A549 (cell line): Measurements from ENCODE around the gene IPO13. TPM values are rescaled to one million over a fixed set of nuclear protein-coding genes. Genes with fewer than 3 reads are reported as not detected.

Experiments
- ATAC-seq, 2 experiments: fragments of 200-7000 bp in 1 of 2; fragments of >200 bp in 1 of 2; cut with Nextera tagmentation in 1 of 2; cut with Tn5 transposase in 1 of 2; 3 replicates each; pipeline versions ENCODE4 v1.8.0 to v1.9.1; 2018 to 2020; ENCODE audit warnings: mild to moderate bottlenecking in 1 of 2, moderate library complexity in 1 of 2
- CTCF ChIA-PET: fragments of 300-600 bp; sonication (Branson Sonifier 250); formaldehyde crosslinking; extraction: SDS; loops from one replicate; lab custom pipeline; 2021; ENCODE audit warnings: antibody characterized with exemption, inconsistent platforms; lab: Yijun Ruan, JAX
- POLR2A ChIA-PET: fragments of 350-600 bp; formaldehyde crosslinking; extraction: SDS; loops from one replicate; lab custom pipeline; 2021; ENCODE audit warnings: antibody characterized with exemption, inconsistent platforms; lab: Yijun Ruan, JAX
- DNase-seq, 2 experiments: peaks; one replicate each; pipeline versions ENCODE4 v3.0.0 to v3.0.0-alpha.2; 2011 to 2016; ENCODE audit warnings: low read depth in 1 of 2, low spot score in 1 of 2
- FAIRE-seq: peaks from 2 replicates; lab custom pipeline; 2011; peaks lifted over from hg19 to GRCh38; lab: Jason Lieb, UNC
- H3K27ac ChIP-seq, 2 experiments: fragments of >200 bp; sonication (Bioruptor Twin); formaldehyde crosslinking; 3 replicates each; pipeline ENCODE4 v1.5.1; 2016 to 2017
- H3K4me1 ChIP-seq: fragments of >200 bp; sonication (Bioruptor Twin); formaldehyde crosslinking; 3 replicates; pipeline ENCODE4 v1.6.1; 2016
- H3K4me2 ChIP-seq: fragments of >200 bp; sonication (Bioruptor Twin); formaldehyde crosslinking; 3 replicates; pipeline ENCODE4 v1.6.1; 2016
- H3K4me3 ChIP-seq: fragments of >200 bp; sonication (Bioruptor Twin); formaldehyde crosslinking; 3 replicates; pipeline ENCODE4 v1.5.1; 2016
- H3K9me3 ChIP-seq: fragments of >200 bp; sonication (Bioruptor Twin); formaldehyde crosslinking; 3 replicates; pipeline ENCODE4 v1.6.1; 2016
- CBX8 ChIP-seq: fragments of 200-600 bp; sonication (generic); IDR thresholded peaks from 2 replicates; pipeline ENCODE4 v1.6.1; 2016
- CHD2 ChIP-seq: fragments of 150-350 bp; IDR thresholded peaks from 2 replicates; pipeline ENCODE4 v1.6.1; 2014; ENCODE audit warnings: low read length; ENCODE audit not compliant: partially characterized antibody
- CHD4 ChIP-seq: fragments of 200-600 bp; sonication (generic); IDR thresholded peaks from 2 replicates; pipeline ENCODE4 v1.6.1; 2016; ENCODE audit warnings: antibody characterized with exemption, mild to moderate bottlenecking, borderline replicate concordance
- CTCF ChIP-seq: fragments of >200 bp; sonication (Bioruptor Twin); formaldehyde crosslinking; IDR thresholded peaks from 3 replicates; pipeline ENCODE4 v1.5.1; 2016
- EHF ChIP-seq: fragments of 250-450 bp; sonication (Bioruptor Pico); IDR thresholded peaks from 2 replicates; pipeline ENCODE4 v1.5.0; 2020; ENCODE audit warnings: mild to moderate bottlenecking
- EHMT2 ChIP-seq: fragments of 200-600 bp; sonication (generic); IDR thresholded peaks from 2 replicates; pipeline ENCODE4 v1.6.1; 2016; ENCODE audit warnings: antibody characterized with exemption, low read depth, mild to moderate bottlenecking, moderate library complexity
- GATA3 ChIP-seq: IDR thresholded peaks from 2 replicates; pipeline ENCODE4 v1.6.1; 2012; ENCODE audit warnings: borderline replicate concordance
- HDAC2 ChIP-seq: fragments of 200-600 bp; sonication (generic); IDR thresholded peaks from 2 replicates; pipeline ENCODE4 v1.6.1; 2016
- HMGXB4 ChIP-seq: fragments of 250-450 bp; sonication (Bioruptor Pico); IDR thresholded peaks from 2 replicates; pipeline ENCODE4 v1.5.0; 2021; ENCODE audit warnings: mild to moderate bottlenecking, moderate library complexity, borderline replicate concordance
- HOXA7 ChIP-seq: fragments of 250-450 bp; sonication (Bioruptor Pico); IDR thresholded peaks from 2 replicates; pipeline ENCODE4 v1.5.0; 2020; ENCODE audit warnings: mild to moderate bottlenecking, moderate library complexity
- JUN ChIP-seq, 2 experiments: fragments of >200 bp; sonication (Bioruptor Twin); formaldehyde crosslinking; IDR thresholded peaks; 2 replicates in 1 of 2; 3 replicates in 1 of 2; pipeline ENCODE4 v1.6.1; 2016 to 2017
- MAZ ChIP-seq: fragments of 150-350 bp; IDR thresholded peaks from 2 replicates; pipeline ENCODE4 v1.6.1; 2014; ENCODE audit warnings: antibody characterized with exemption, low read depth, low read length, borderline replicate concordance
- MYC ChIP-seq: IDR thresholded peaks from 2 replicates; pipeline ENCODE4 v1.6.1; 2012; ENCODE audit warnings: mild to moderate bottlenecking, inconsistent platforms, low read length, improper control_type of control experiment, borderline replicate concordance
- NPAS2 ChIP-seq: fragments of 250-450 bp; sonication (Bioruptor Pico); IDR thresholded peaks from 2 replicates; pipeline ENCODE4 v1.8.0; 2022; ENCODE audit warnings: mild to moderate bottlenecking, moderate library complexity, borderline replicate concordance
- NR3C1 ChIP-seq: fragments of >200 bp; sonication (Bioruptor Twin); formaldehyde crosslinking; IDR thresholded peaks from 3 replicates; pipeline ENCODE4 v1.6.1; 2017
- PBX3 ChIP-seq: IDR thresholded peaks from 2 replicates; pipeline ENCODE4 v1.6.1; 2012
- RAD21 ChIP-seq, 2 experiments: fragments of >200 bp in 1 of 2; sonication (Bioruptor Twin) in 1 of 2; formaldehyde crosslinking in 1 of 2; IDR thresholded peaks in 1 of 2; conservative IDR thresholded peaks in 1 of 2; 2 replicates in 1 of 2; 3 replicates in 1 of 2; pipeline ENCODE4 v1.6.1; 2012 to 2018; ENCODE audit warnings: inconsistent platforms in 1 of 2
- RARB ChIP-seq: fragments of 250-450 bp; sonication (Bioruptor Pico); IDR thresholded peaks from 2 replicates; pipeline ENCODE4 v1.8.0; 2021; ENCODE audit warnings: mild to moderate bottlenecking, moderate library complexity
- RCOR1 ChIP-seq: fragments of 150-350 bp; IDR thresholded peaks from 2 replicates; pipeline ENCODE4 v1.6.1; 2014; ENCODE audit warnings: antibody characterized with exemption, low read length, low read depth
- SMC3 ChIP-seq: fragments of >200 bp; sonication (Bioruptor Twin); formaldehyde crosslinking; IDR thresholded peaks from 3 replicates; pipeline ENCODE4 v1.6.1; 2018; ENCODE audit warnings: inconsistent platforms
- TP53 ChIP-seq: fragments of 250-450 bp; sonication (Bioruptor Pico); IDR thresholded peaks from 2 replicates; pipeline ENCODE4 v1.5.0; 2021; ENCODE audit warnings: mild to moderate bottlenecking, moderate library complexity
- USF2 ChIP-seq: fragments of 450-650 bp; IDR thresholded peaks from 2 replicates; pipeline ENCODE4 v1.6.1; 2014; ENCODE audit warnings: antibody characterized with exemption
- WGBS: methylation state at CpG from one replicate; pipeline ENCODE4 v1.1.6; 2017; ENCODE audit errors: missing lambda C conversion rate; 5-methylcytosine and 5-hydroxymethylcytosine counted together
- polyA plus RNA-seq, 4 experiments: library from polyadenylated mRNA; depleted of rRNA in 3 of 4; stranded (reverse); fragments of >200 nt; fragmentation: RNase III in 1 of 4; extraction: RNeasy Plus Mini Kit Qiagen cat#74134 plus additional on column Dnase treatment in 1 of 4; gene quantifications; 2 replicates in 3 of 4; 3 replicates in 1 of 4; pipeline ENCODE4 v1.2.3, GENCODE V29; 2011 to 2017

IPO13 gene
- polyA plus RNA-seq, 2 of the 4 experiments (the other 2 are of a cell fraction) = 8.1 to 15.8 TPM

GRCh38 chr1:43932786-43933385 is 13.9 kb upstream of the IPO13 start (continued):
- TF ChIP-seq HMGXB4 (no peak), HDAC2 (no peak), RCOR1 (no peak)
- TF ChIP-seq, all 56 proteins: peak for 0

GRCh38 chr1:43933386-43934100 is 13.2 kb upstream of the IPO13 start, which contains the start of gene ARTN:
Gene ARTN, plus strand, starts transcription at chr1:43933801. Its CDS starts 1,856 bp downstream, at chr1:43935657.
- CTCF ChIA-PET = interaction anchor here (0.8 to 16.9 kb wide), 15 partner anchors 9 to 707 kb away, joined by 3 to 243 read pairs (median 10); partner anchors contain the start of gene IPO13
- ATAC-seq = no peak

More at GRCh38 chr1:43933386-43934100, 13.2 kb upstream of the IPO13 start, which contains the start of gene ARTN:
- POLR2A ChIA-PET = interaction anchor here (0.5 kb wide), 1 partner anchor 771 kb away, joined by 5 read pairs; no protein-coding TSS in a partner anchor
- peak within 1 kb of the TSS; percentile 17 to 92; a peak in 4 of 6 replicates for H3K27ac ChIP-seq
- whole genome bisulfite sequencing = 90% methylated on average over 18 of the region's 42 CpGs
- TF ChIP-seq CHD4 (no peak), MAZ (no peak), CBX8 (no peak), SMC3 (no peak), NR3C1 (no peak), CTCF (no peak), GATA3 (no peak), NPAS2 (no peak), PBX3 (no peak), EHMT2 (no peak), EHF (no peak), JUN (IDR thresholded peaks at IDR 0.05) (no peak), TP53 (CRISPR knock-in tag) (no peak), RAD21 (conservative IDR thresholded peaks at IDR 0.05 in 1 of 2, IDR thresholded peaks at IDR 0.05 in 1 of 2) (no peak), USF2 (no peak), CHD2 (no peak), MYC (no peak), HOXA7 (CRISPR knock-in tag) (no peak), RARB (CRISPR knock-in tag) (no peak)
- no peaks in the 10 kb centered on the region for H3K9me3 ChIP-seq
- no peak within 1 kb of the TSS for H3K4me3 ChIP-seq
- peaks cover 61% of the 10 kb centered on the region for H3K4me1 ChIP-seq
- no peak within 1 kb of the TSS for H3K4me2 ChIP-seq
- DNase-seq = no peak
- no peak for FAIRE-seq
